HepG2 (cell line): ENCODE data around the gene KIF25. TPM values are rescaled to one million over a fixed set of nuclear protein-coding genes. Genes with fewer than 3 reads are reported as not detected.

Experiments used
- CTCF ChIP-seq: sonication (generic); formaldehyde crosslinking; IDR thresholded peaks from 2 replicates; pipeline ENCODE4 v1.5.0; 2020; ENCODE audit warnings: mild to moderate bottlenecking, missing genetic modification reagents, moderate library complexity
- FOXO1 ChIP-seq: sonication (generic); formaldehyde crosslinking; IDR thresholded peaks from 2 replicates; pipeline ENCODE4 v1.4.0; 2020; ENCODE audit warnings: missing genetic modification reagents
- FOXO4 ChIP-seq: sonication (generic); formaldehyde crosslinking; conservative IDR thresholded peaks from 2 replicates; pipeline ENCODE4 v1.8.1; 2023; ENCODE audit warnings: missing genetic modification reagents
- KMT2A ChIP-seq: sonication (generic); formaldehyde crosslinking; IDR thresholded peaks from 2 replicates; pipeline ENCODE4 v1.4.0; 2020; ENCODE audit warnings: missing genetic modification reagents
- NCOA1 ChIP-seq: sonication (generic); formaldehyde crosslinking; IDR thresholded peaks from 2 replicates; pipeline ENCODE4 v1.9.0; 2021; ENCODE audit warnings: missing genetic modification reagents
- NR2F1 ChIP-seq, 2 experiments: fragments of 450-650 bp in 1 of 2; formaldehyde crosslinking in 1 of 2; IDR thresholded peaks; 2 replicates each; pipeline versions ENCODE4 v1.5.0 to v1.6.1; 2016 to 2020; ENCODE audit warnings: mild to moderate bottlenecking in 1 of 2, missing compliant biosample characterization in 1 of 2, missing genetic modification reagents in 1 of 2, moderate library complexity in 1 of 2
- SMAD1 ChIP-seq: sonication (generic); formaldehyde crosslinking; IDR thresholded peaks from 2 replicates; pipeline ENCODE4 v1.4.0; 2020; ENCODE audit warnings: missing genetic modification reagents, low read depth, mild to moderate bottlenecking, borderline replicate concordance
- SMAD9 ChIP-seq: sonication (generic); formaldehyde crosslinking; IDR thresholded peaks from 2 replicates; pipeline ENCODE4 v1.5.1; 2020; ENCODE audit warnings: mild to moderate bottlenecking, missing genetic modification reagents
- SNAPC5 ChIP-seq: sonication (generic); formaldehyde crosslinking; IDR thresholded peaks from 2 replicates; pipeline ENCODE4 v1.8.1; 2023; ENCODE audit warnings: mild to moderate bottlenecking, missing genetic modification reagents, borderline replicate concordance
- SOX6 ChIP-seq, 2 experiments: fragments of 450-650 bp in 1 of 2; sonication (generic) in 1 of 2; formaldehyde crosslinking in 1 of 2; IDR thresholded peaks; 2 replicates each; pipeline versions ENCODE4 v1.4.0 to v1.6.1; 2017 to 2020; ENCODE audit warnings: antibody characterized with exemption in 1 of 2, mild to moderate bottlenecking in 1 of 2, missing genetic modification reagents in 1 of 2
- TMF1 ChIP-seq: sonication (generic); formaldehyde crosslinking; IDR thresholded peaks from 2 replicates; pipeline ENCODE4 v1.8.1; 2022; ENCODE audit warnings: low read depth, missing genetic modification reagents
- ZBTB1 ChIP-seq: sonication (generic); formaldehyde crosslinking; IDR thresholded peaks from 2 replicates; pipeline ENCODE4 v1.4.0; 2020; ENCODE audit warnings: missing genetic modification reagents, borderline replicate concordance
- ZNF20 ChIP-seq: sonication (generic); formaldehyde crosslinking; IDR thresholded peaks from 2 replicates; pipeline ENCODE4 v1.4.0; 2020; ENCODE audit warnings: mild to moderate bottlenecking, moderate library complexity, missing genetic modification reagents
- ZNF232 ChIP-seq: sonication (generic); formaldehyde crosslinking; IDR thresholded peaks from 2 replicates; pipeline ENCODE4 v1.4.0; 2020; ENCODE audit warnings: missing genetic modification reagents, borderline replicate concordance
- ZNF264 ChIP-seq: sonication (generic); formaldehyde crosslinking; IDR thresholded peaks from 2 replicates; pipeline ENCODE4 v1.4.0; 2020; ENCODE audit warnings: missing genetic modification reagents
- ZNF318 ChIP-seq: sonication (generic); formaldehyde crosslinking; IDR thresholded peaks from 2 replicates; pipeline ENCODE4 v1.4.0; 2020; ENCODE audit warnings: mild to moderate bottlenecking, missing genetic modification reagents
- ZNF337 ChIP-seq: sonication (generic); formaldehyde crosslinking; IDR thresholded peaks from 2 replicates; pipeline ENCODE4 v1.5.1; 2020; ENCODE audit warnings: missing genetic modification reagents, low read depth, mild to moderate bottlenecking, borderline replicate concordance
- ZNF510 ChIP-seq: sonication (generic); formaldehyde crosslinking; IDR thresholded peaks from 2 replicates; pipeline ENCODE4 v1.4.0; 2020; ENCODE audit warnings: low read depth, mild to moderate bottlenecking, missing genetic modification reagents
- ZNF607 ChIP-seq: sonication (generic); formaldehyde crosslinking; IDR thresholded peaks from 2 replicates; pipeline ENCODE4 v1.5.1; 2020; ENCODE audit warnings: missing genetic modification reagents, mild to moderate bottlenecking, borderline replicate concordance
- polyA plus RNA-seq, 8 experiments: library from polyadenylated mRNA; depleted of rRNA in 3 of 8; stranded (reverse) in 7 of 8; unstranded in 1 of 8; fragments of >200 nt; fragmentation: Illumina TruSeq in 4 of 8; extraction: Trizol in 4 of 8; gene quantifications; 2 replicates each; pipeline versions ENCODE4 v1.2.1 to v1.2.3, GENCODE V29; 2011 to 2016; ENCODE audit warnings: low read depth in 4 of 8, missing spikeins in 1 of 8, mixed read lengths in 1 of 8; ENCODE audit not compliant: insufficient read depth in 1 of 8
- total RNA-seq, 5 experiments: library from RNA; depleted of rRNA; stranded (reverse); fragments of >200 nt; fragmentation: Illumina TruSeq; extraction: Trizol; gene quantifications; 2 replicates each; pipeline ENCODE4 v1.2.3, GENCODE V29; 2016; ENCODE audit warnings: low read depth in 1 of 5

The KIF25 gene
- total and polyA plus RNA-seq, 2 of the 13 experiments (the other 11 are each of a cell fraction or from before 2014, with no cell fraction given): not detected

- no peak for TF ChIP-seq ZNF318 (CRISPR knock-in tag)
- TF ChIP-seq ZBTB1 (CRISPR knock-in tag): no peak
- no peak for TF ChIP-seq SOX6 (IDR thresholded peaks at IDR 0.05)
- TF ChIP-seq SOX6 (CRISPR knock-in tag; IDR thresholded peaks at IDR 0.05): peak; percentile 31; the same call in 1 of the 2 replicates
- peak; percentile 99 for TF ChIP-seq CTCF (CRISPR knock-in tag)
- no peak for TF ChIP-seq ZNF20 (CRISPR knock-in tag)
- TF ChIP-seq KMT2A (CRISPR knock-in tag): no peak
- TF ChIP-seq ZNF510 (CRISPR knock-in tag): no peak
- 0 out of 2 replicates have a peak, but pooled peaks have one; percentile 65 for TF ChIP-seq SMAD1 (CRISPR knock-in tag)
- no peak for TF ChIP-seq ZNF264 (CRISPR knock-in tag)
- no peak for TF ChIP-seq ZNF607 (CRISPR knock-in tag)
- no peak for TF ChIP-seq FOXO1
- no peak for TF ChIP-seq TMF1
- TF ChIP-seq ZNF232 (CRISPR knock-in tag): peak; percentile 37; the same call in 1 of the 2 replicates
- TF ChIP-seq FOXO4 (CRISPR knock-in tag): no peak
- TF ChIP-seq ZNF337 (CRISPR knock-in tag): no peak
- no peak for TF ChIP-seq SNAPC5 (CRISPR knock-in tag)
- no peak for TF ChIP-seq NCOA1 (CRISPR knock-in tag)
- no peak for TF ChIP-seq SMAD9
- TF ChIP-seq NR2F1 (CRISPR knock-in tag; IDR thresholded peaks at IDR 0.05): no peak
Measured at GRCh38 chr6:168060521-168060931, 63.1 kb downstream of the KIF25 start (continued).
